Islet of Langerhans (tissue), 1 donor: ENCODE data around the gene EXOC1.

ENCODE experiments used
- FAIRE-seq: peaks from one replicate; lab custom pipeline; 2011; peaks lifted over from hg19 to GRCh38; lab: Jason Lieb, UNC

The EXOC1 gene

GRCh38 chr4:55949482-55949802 lies 96.0 kb downstream of the EXOC1 start:
- no peak for FAIRE-seq

GRCh38 chr4:55951191-55951922 lies 97.9 kb downstream of the EXOC1 start:
- FAIRE-seq = no peak
